A549 (cell line): ENCODE results near the gene TGFBR3.

Source experiments
- CHD2 ChIP-seq: fragments of 150-350 bp; IDR thresholded peaks from 2 replicates; pipeline ENCODE4 v1.6.1; 2014; ENCODE audit warnings: low read length; ENCODE audit not compliant: partially characterized antibody
- EP300 ChIP-seq, 2 experiments: fragments of >200 bp; sonication (Bioruptor Twin); formaldehyde crosslinking; IDR thresholded peaks; 2 replicates in 1 of 2; 3 replicates in 1 of 2; pipeline ENCODE4 v1.6.1; 2016 to 2017
- HDAC2 ChIP-seq: fragments of 200-600 bp; sonication (generic); IDR thresholded peaks from 2 replicates; pipeline ENCODE4 v1.6.1; 2016
- JUN ChIP-seq, 2 experiments: fragments of >200 bp; sonication (Bioruptor Twin); formaldehyde crosslinking; IDR thresholded peaks; 2 replicates in 1 of 2; 3 replicates in 1 of 2; pipeline ENCODE4 v1.6.1; 2016 to 2017
- JUNB ChIP-seq: fragments of >200 bp; sonication (Bioruptor Twin); formaldehyde crosslinking; IDR thresholded peaks from 2 replicates; pipeline ENCODE4 v1.6.1; 2016
- KDM1A ChIP-seq: fragments of 200-600 bp; sonication (generic); IDR thresholded peaks from 2 replicates; pipeline ENCODE4 v1.6.1; 2016; ENCODE audit warnings: low read depth, mild to moderate bottlenecking
- NR3C1 ChIP-seq: fragments of >200 bp; sonication (Bioruptor Twin); formaldehyde crosslinking; IDR thresholded peaks from 3 replicates; pipeline ENCODE4 v1.6.1; 2017
- TF ChIP-seq, protein P1 (sequence below): fragments of >200 bp; sonication (Bioruptor Twin); formaldehyde crosslinking; IDR thresholded peaks from 3 replicates; pipeline ENCODE4 v1.5.1; 2016
- TF ChIP-seq, protein P2 (sequence below): fragments of 450-650 bp; IDR thresholded peaks from 2 replicates; pipeline ENCODE4 v1.6.1; 2014; ENCODE audit warnings: antibody characterized with exemption
- TF ChIP-seq, protein P3 (sequence below): IDR thresholded peaks from 2 replicates; pipeline ENCODE4 v1.6.1; 2012; ENCODE audit warnings: low read depth, borderline replicate concordance
- TF ChIP-seq, protein P4 (sequence below): fragments of 200-600 bp; sonication (generic); IDR thresholded peaks from 2 replicates; pipeline ENCODE4 v1.6.1; 2016; ENCODE audit warnings: antibody characterized with exemption, mild to moderate bottlenecking, moderate library complexity

DNA sequence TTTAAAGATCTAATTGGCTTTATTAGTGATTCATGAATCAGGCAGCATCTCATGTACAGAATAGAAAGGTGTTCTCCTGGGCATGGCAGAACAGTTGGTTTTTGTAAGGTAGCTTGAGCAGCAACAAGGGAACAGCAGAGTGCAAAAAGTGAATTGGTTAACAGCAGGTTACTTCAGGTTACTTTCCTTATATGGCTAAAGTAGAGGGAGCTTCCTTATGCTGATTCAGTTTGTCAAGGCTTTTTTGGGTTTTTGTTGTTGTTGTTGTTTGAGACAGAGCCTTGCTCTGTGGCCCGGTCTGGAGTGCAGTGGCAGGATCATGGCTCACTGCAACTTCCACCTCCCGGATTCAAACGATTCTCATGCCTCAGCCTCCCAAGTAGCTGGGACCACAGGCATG is 252.5 kb downstream of the TGFBR3 start:
- TF ChIP-seq, protein P1, sequence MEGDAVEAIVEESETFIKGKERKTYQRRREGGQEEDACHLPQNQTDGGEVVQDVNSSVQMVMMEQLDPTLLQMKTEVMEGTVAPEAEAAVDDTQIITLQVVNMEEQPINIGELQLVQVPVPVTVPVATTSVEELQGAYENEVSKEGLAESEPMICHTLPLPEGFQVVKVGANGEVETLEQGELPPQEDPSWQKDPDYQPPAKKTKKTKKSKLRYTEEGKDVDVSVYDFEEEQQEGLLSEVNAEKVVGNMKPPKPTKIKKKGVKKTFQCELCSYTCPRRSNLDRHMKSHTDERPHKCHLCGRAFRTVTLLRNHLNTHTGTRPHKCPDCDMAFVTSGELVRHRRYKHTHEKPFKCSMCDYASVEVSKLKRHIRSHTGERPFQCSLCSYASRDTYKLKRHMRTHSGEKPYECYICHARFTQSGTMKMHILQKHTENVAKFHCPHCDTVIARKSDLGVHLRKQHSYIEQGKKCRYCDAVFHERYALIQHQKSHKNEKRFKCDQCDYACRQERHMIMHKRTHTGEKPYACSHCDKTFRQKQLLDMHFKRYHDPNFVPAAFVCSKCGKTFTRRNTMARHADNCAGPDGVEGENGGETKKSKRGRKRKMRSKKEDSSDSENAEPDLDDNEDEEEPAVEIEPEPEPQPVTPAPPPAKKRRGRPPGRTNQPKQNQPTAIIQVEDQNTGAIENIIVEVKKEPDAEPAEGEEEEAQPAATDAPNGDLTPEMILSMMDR: no peak
- no peak for TF ChIP-seq KDM1A
- TF ChIP-seq, protein P2, sequence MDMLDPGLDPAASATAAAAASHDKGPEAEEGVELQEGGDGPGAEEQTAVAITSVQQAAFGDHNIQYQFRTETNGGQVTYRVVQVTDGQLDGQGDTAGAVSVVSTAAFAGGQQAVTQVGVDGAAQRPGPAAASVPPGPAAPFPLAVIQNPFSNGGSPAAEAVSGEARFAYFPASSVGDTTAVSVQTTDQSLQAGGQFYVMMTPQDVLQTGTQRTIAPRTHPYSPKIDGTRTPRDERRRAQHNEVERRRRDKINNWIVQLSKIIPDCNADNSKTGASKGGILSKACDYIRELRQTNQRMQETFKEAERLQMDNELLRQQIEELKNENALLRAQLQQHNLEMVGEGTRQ: no peak
- TF ChIP-seq EP300 (IDR thresholded peaks at IDR 0.05): no peak
- TF ChIP-seq HDAC2: no peak
- no peak for TF ChIP-seq JUN (IDR thresholded peaks at IDR 0.05)
- TF ChIP-seq, protein P3, sequence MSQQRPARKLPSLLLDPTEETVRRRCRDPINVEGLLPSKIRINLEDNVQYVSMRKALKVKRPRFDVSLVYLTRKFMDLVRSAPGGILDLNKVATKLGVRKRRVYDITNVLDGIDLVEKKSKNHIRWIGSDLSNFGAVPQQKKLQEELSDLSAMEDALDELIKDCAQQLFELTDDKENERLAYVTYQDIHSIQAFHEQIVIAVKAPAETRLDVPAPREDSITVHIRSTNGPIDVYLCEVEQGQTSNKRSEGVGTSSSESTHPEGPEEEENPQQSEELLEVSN: no peak
- TF ChIP-seq CHD2: no peak
- TF ChIP-seq, protein P4, sequence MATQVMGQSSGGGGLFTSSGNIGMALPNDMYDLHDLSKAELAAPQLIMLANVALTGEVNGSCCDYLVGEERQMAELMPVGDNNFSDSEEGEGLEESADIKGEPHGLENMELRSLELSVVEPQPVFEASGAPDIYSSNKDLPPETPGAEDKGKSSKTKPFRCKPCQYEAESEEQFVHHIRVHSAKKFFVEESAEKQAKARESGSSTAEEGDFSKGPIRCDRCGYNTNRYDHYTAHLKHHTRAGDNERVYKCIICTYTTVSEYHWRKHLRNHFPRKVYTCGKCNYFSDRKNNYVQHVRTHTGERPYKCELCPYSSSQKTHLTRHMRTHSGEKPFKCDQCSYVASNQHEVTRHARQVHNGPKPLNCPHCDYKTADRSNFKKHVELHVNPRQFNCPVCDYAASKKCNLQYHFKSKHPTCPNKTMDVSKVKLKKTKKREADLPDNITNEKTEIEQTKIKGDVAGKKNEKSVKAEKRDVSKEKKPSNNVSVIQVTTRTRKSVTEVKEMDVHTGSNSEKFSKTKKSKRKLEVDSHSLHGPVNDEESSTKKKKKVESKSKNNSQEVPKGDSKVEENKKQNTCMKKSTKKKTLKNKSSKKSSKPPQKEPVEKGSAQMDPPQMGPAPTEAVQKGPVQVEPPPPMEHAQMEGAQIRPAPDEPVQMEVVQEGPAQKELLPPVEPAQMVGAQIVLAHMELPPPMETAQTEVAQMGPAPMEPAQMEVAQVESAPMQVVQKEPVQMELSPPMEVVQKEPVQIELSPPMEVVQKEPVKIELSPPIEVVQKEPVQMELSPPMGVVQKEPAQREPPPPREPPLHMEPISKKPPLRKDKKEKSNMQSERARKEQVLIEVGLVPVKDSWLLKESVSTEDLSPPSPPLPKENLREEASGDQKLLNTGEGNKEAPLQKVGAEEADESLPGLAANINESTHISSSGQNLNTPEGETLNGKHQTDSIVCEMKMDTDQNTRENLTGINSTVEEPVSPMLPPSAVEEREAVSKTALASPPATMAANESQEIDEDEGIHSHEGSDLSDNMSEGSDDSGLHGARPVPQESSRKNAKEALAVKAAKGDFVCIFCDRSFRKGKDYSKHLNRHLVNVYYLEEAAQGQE: no peak
- no peak for TF ChIP-seq NR3C1
- TF ChIP-seq JUNB: no peak
